ENCODE results near the gene TRAF7. TPM values are rescaled to one million over a fixed set of nuclear protein-coding genes. Genes with fewer than 3 reads are reported as not detected.
"Not testable (repeated sequence)": the region's sequence is repeated elsewhere in the genome, so short reads cannot be mapped to it uniquely, and the experiment has no call there.

Gene TRAF7
- polyA plus RNA-seq, 1 donor = 63.3 TPM

DNA sequence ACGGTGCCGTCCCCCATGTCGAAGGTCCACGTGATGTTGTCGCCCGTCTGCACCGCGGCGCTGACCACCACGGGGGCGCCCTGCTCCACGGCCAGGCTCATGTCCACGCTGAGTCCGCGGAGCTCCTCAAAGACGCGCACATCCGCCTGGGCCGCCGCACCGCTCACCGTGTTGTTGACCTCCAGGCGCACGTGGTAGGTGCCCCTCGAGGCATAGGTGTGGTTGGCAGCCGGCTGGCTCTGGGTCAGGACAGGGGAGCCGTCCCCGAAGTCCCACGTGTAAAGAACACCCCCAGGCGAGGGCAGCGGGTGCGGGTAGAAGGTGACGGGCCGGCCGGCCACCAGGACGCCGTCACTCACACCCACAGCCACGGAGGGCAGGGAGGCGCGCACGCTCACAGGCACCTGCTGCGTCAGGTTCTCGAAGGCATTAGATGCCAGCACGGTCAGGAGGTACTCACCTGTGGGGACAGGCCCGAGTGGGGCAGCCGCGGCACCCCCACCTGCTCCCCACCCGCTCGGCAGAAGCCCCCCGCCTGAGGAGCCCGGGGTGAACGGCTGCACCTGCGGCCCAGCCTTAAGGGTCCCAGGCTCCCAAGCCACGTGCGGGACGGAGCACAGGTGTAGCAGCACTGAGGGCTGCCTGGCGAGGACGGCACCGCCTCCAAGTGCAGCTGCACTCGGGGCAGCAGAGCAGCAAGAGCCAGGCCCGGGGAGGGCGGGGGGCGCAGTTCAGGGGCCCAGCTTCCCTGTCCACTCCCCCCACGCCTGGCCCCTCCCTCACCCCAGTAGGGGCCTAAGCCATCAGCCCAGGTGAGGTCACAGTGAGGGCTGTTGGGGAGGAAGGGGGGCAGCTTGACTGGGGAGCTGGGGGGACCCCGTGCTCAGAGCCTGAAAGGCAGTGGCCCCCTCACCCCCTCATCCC, 43.9 kb upstream of the TRAF7 start:
- WGBS (ENCODE audit: insufficient coverage, low lambda C conversion rate) = no CpG with 5 or more reads among the region's 65 CpGs
- H3K4me3 ChIP-seq (ENCODE audit: low read length); H3K27me3 ChIP-seq (ENCODE audit: control insufficient read depth, insufficient read depth, low read length); H3K27ac ChIP-seq (ENCODE audit: low read length); H3K9me3 ChIP-seq (ENCODE audit: control insufficient read depth, low read depth, low read length); H3K4me1 ChIP-seq (ENCODE audit: control insufficient read depth, insufficient read depth, low read length); DNase-seq: not testable (repeated sequence)
- H3K36me3 ChIP-seq (ENCODE audit: control insufficient read depth, insufficient read depth, low read length) = peaks cover 20% of the 10 kb centered on the region

DNA sequence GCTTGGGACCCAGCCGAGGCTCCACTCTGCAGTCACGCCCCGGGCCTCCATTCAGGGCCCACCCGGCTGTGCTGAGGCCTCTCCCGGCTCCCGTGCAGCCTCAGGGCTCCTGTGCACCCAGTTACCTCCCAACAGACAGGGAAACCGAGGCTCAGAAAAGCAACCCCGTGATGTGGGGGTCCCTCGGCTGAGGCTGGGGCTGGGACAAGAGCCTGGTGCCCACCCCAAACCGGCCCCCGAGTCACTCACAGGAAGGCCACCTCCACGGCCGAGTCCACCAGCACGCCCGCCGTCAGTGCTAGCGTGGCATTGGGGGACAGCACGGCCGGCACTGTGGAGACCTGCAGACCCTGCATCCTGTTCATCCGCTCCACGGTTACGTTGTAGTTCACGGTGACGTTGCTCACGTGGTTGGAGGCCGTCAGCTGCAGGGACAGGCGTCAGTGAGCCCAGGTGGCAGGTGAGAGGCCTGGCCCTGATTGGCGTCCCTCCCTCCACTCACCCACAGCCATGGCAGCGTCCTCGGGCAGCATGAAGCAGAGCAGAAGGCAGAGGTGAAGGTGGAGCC, 43.0 kb upstream of the TRAF7 start:
- no CpG with 5 or more reads among the region's 30 CpGs for WGBS (ENCODE audit: insufficient coverage, low lambda C conversion rate)
- H3K4me1 ChIP-seq (ENCODE audit: control insufficient read depth, insufficient read depth, low read length); H3K4me3 ChIP-seq (ENCODE audit: low read length): not testable (repeated sequence)

DNA sequence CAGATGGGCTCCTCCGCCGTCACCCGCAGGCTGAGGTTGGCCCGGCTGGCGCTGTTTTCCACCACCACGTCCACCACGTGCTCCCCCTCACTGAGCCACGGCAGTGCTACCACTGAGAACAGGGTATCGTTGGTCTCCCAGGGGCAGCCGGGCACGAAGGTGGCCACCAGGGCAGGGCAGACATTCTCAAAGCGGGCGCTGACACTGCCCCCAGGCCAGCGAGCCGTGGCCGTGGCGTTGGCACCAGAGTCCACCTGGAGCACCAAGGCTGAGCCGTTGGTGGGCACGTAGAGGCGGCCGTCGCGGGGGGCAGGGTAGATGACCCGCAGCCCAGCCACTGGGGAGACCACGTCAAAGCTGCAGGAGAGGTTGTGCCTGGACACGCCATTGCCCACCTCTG, 41.4 kb upstream of the TRAF7 start:
- H3K4me3 ChIP-seq (ENCODE audit: low read length); H3K27ac ChIP-seq (ENCODE audit: low read length); H3K9me3 ChIP-seq (ENCODE audit: control insufficient read depth, low read depth, low read length); DNase-seq; H3K4me1 ChIP-seq (ENCODE audit: control insufficient read depth, insufficient read depth, low read length); H3K27me3 ChIP-seq (ENCODE audit: control insufficient read depth, insufficient read depth, low read length): not testable (repeated sequence)
- no CpG with 5 or more reads among the region's 26 CpGs for WGBS (ENCODE audit: insufficient coverage, low lambda C conversion rate)
- peaks cover 14% of the 10 kb centered on the region for H3K36me3 ChIP-seq (ENCODE audit: control insufficient read depth, insufficient read depth, low read length)

More for the DNA sequence above, 43.0 kb upstream of the TRAF7 start:
- not testable (repeated sequence) for H3K27ac ChIP-seq (ENCODE audit: low read length); H3K9me3 ChIP-seq (ENCODE audit: control insufficient read depth, low read depth, low read length); DNase-seq; H3K27me3 ChIP-seq (ENCODE audit: control insufficient read depth, insufficient read depth, low read length)
- peaks cover 20% of the 10 kb centered on the region for H3K36me3 ChIP-seq (ENCODE audit: control insufficient read depth, insufficient read depth, low read length)

DNA sequence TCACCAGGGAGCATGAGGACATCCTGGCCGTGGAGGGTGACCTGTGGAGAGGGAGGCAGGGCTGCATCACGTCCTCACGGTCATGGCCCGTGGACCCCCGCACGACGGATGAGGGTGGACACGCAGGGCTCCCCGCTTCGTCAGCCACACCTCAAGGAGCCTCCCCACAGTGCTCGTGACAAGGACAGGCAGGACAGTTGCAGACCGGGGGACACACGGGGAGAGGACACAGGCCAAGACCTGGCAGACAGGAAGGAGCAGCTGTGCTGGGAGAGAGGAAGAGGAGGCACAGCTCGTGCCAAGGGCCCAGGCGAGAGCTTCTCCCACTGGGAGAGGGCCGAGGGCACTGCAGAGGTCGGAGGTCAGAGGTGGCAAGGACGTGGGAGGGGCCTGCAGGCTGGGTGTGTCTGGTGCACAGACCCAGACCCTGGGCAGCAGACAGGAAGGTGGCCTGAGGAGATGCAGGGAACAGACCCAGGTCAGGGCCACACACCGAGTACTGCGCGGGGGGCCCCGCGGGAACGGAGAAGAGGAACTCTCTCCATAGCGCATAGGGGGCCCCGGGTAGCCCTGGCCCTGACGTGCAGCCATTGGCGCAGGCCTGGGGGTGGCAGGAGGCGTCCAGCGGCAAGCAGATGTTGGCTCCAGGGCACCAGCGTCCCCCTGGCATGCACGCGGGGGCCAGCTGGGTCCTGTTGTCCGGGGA, 40.5 kb upstream of the TRAF7 start:
- not testable (repeated sequence) for DNase-seq; H3K27ac ChIP-seq (ENCODE audit: low read length); H3K9me3 ChIP-seq (ENCODE audit: control insufficient read depth, low read depth, low read length); H3K4me3 ChIP-seq (ENCODE audit: low read length); H3K4me1 ChIP-seq (ENCODE audit: control insufficient read depth, insufficient read depth, low read length); H3K27me3 ChIP-seq (ENCODE audit: control insufficient read depth, insufficient read depth, low read length)
- H3K36me3 ChIP-seq (ENCODE audit: control insufficient read depth, insufficient read depth, low read length) = peaks cover 12% of the 10 kb centered on the region
- WGBS (ENCODE audit: insufficient coverage, low lambda C conversion rate) = no CpG with 5 or more reads among the region's 34 CpGs

DNA sequence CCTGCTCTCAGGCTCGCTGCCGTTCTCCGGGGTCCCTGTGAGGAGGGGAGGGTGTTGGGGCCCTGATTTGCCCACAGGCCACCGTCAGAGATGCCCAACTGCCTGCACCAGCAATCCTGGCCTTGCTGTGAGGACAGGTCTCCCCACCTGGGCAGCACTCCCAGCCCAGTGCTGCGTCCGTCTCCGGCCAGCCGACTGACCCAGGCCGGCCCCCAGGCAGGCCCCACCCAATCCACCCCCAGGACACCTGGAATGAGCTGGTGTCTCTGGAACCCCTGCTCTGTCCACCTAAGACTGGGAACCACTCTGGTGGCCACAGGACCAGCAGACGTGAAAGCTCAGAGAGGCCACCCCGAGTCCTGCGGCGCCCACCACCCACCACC, 40.0 kb upstream of the TRAF7 start:
- peaks cover 12% of the 10 kb centered on the region for H3K36me3 ChIP-seq (ENCODE audit: control insufficient read depth, insufficient read depth, low read length)

DNA sequence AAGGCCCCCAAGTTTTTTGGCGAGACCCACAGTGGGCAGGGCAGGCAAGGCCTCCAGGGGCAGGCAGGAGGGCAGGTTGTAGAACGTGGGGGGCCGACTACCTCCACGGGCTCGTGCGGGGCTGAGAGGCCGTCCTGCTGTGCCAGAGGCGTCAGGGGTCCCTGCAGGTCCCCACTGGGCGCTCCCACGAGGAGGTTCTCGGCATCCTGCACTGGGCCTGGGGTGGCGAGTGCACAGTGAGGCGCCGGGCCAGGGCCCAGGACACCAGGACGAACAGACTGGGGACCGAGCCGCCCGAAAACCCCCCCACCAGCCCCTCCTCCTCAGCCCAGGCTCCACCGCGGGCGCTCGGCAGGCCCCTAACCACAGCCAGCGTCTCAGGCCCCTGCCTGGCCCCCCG, 39.2 kb upstream of the TRAF7 start:
- H3K4me3 ChIP-seq (ENCODE audit: low read length); H3K9me3 ChIP-seq (ENCODE audit: control insufficient read depth, low read depth, low read length); H3K27me3 ChIP-seq (ENCODE audit: control insufficient read depth, insufficient read depth, low read length); DNase-seq; H3K27ac ChIP-seq (ENCODE audit: low read length); H3K36me3 ChIP-seq (ENCODE audit: control insufficient read depth, insufficient read depth, low read length); H3K4me1 ChIP-seq (ENCODE audit: control insufficient read depth, insufficient read depth, low read length): not testable (repeated sequence)
- no CpG with 5 or more reads among the region's 24 CpGs for WGBS (ENCODE audit: insufficient coverage, low lambda C conversion rate)

More for the DNA sequence above, 40.0 kb upstream of the TRAF7 start:
- no CpG with 5 or more reads among the region's 13 CpGs for WGBS (ENCODE audit: insufficient coverage, low lambda C conversion rate)
- DNase-seq = no peak
- Histone ChIP-seq H3K27me3 (ENCODE audit: control insufficient read depth, insufficient read depth, low read length) (no peaks in the 10 kb centered on the region), H3K9me3 (ENCODE audit: control insufficient read depth, low read depth, low read length) (no peaks in the 10 kb centered on the region), H3K27ac (ENCODE audit: low read length) (no peak overlapping the region), H3K4me3 (ENCODE audit: low read length) (no peak overlapping the region), H3K4me1 (ENCODE audit: control insufficient read depth, insufficient read depth, low read length) (no peaks in the 10 kb centered on the region)

DNA sequence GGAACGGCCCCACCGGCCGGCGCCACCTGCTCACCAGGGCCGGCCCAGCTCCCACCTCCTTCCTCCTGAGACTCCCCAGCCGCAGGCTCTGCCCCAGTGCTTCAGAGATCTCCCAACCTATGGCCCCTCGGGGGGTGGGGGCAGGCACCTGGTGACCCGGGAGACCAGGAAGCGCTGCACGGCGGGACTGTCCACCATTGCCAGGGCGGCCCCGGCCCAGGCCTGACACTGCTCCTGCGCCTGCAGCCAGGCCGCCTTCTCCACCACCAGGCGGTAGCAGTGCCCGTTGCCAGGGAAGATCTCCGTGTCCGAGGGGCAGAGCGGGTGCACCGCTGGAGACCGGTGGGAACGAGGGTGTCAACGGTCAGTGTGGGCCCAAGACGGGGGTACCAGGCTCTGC, 38.2 kb upstream of the TRAF7 start:
- H3K4me1 ChIP-seq (ENCODE audit: control insufficient read depth, insufficient read depth, low read length); H3K27me3 ChIP-seq (ENCODE audit: control insufficient read depth, insufficient read depth, low read length); H3K27ac ChIP-seq (ENCODE audit: low read length); DNase-seq; H3K4me3 ChIP-seq (ENCODE audit: low read length); H3K9me3 ChIP-seq (ENCODE audit: control insufficient read depth, low read depth, low read length); H3K36me3 ChIP-seq (ENCODE audit: control insufficient read depth, insufficient read depth, low read length): not testable (repeated sequence)
- no CpG with 5 or more reads among the region's 25 CpGs for WGBS (ENCODE audit: insufficient coverage, low lambda C conversion rate)

DNA sequence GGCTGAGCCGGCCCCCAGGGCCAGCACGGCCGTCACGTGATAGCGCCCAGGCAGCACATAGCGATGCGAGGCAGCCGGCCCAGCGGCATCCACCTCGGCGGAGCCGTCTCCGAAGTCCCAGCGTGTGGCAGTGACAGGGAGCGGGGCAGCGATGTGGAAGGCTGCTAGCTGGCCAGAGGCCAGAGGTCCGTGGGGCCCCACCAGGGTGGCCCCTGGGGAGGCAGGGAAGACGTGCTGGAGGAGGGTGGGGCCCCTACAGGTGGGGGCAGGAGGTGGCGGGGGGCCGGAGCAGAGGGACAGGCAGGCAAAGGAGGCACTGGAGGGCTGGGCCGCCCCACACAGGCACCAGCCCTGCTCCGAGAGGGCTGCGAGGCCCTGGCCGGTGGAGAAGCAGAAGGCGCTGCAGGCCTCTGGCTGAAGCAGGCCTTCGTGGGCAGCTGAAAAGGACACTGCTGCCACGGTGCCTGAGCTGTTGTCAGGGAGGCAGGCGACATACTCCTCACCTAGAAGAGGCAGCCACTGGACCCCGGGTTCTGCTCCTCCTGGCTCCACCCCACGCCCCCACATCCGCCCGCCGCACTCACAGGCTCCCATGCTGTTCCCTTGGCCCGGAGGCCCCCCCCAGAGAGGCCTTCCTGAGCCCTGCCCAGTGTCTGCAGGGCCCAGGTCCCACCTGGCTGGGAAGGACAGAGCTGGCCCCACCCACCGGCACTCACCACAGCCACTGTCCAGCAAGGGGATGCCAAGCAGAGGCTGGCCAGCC, 37.4 kb upstream of the TRAF7 start:
- H3K4me1 ChIP-seq (ENCODE audit: control insufficient read depth, insufficient read depth, low read length); H3K9me3 ChIP-seq (ENCODE audit: control insufficient read depth, low read depth, low read length); DNase-seq; H3K27ac ChIP-seq (ENCODE audit: low read length); H3K27me3 ChIP-seq (ENCODE audit: control insufficient read depth, insufficient read depth, low read length); H3K36me3 ChIP-seq (ENCODE audit: control insufficient read depth, insufficient read depth, low read length); H3K4me3 ChIP-seq (ENCODE audit: low read length): not testable (repeated sequence)
- no CpG with 5 or more reads among the region's 35 CpGs for WGBS (ENCODE audit: insufficient coverage, low lambda C conversion rate)

DNA sequence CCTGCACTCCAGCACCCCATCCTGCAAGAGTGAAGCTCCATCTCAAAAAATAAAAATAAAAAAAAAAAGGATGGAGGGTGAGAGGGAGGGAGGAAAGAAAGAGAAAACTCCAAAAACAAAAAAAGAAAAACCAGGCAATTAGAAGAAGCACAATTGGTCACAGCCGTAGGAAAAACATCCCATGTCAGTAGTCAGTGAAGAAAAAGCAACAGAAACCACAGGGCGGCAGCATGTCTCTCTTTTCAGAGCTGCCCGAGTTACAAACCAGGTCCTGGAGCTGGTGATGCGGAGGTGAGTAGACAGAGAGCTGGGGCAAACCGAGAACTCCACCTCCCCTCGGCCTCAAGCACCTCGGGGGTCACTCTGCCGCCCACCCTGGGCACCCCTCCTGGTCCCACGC, 34.3 kb upstream of the TRAF7 start:
- H3K36me3 ChIP-seq (ENCODE audit: control insufficient read depth, insufficient read depth, low read length); DNase-seq; H3K9me3 ChIP-seq (ENCODE audit: control insufficient read depth, low read depth, low read length); H3K27ac ChIP-seq (ENCODE audit: low read length); H3K4me3 ChIP-seq (ENCODE audit: low read length); H3K27me3 ChIP-seq (ENCODE audit: control insufficient read depth, insufficient read depth, low read length): not testable (repeated sequence)
- H3K4me1 ChIP-seq (ENCODE audit: control insufficient read depth, insufficient read depth, low read length) = peaks cover 25% of the 10 kb centered on the region
- WGBS (ENCODE audit: insufficient coverage, low lambda C conversion rate) = no CpG with 5 or more reads among the region's 9 CpGs

DNA sequence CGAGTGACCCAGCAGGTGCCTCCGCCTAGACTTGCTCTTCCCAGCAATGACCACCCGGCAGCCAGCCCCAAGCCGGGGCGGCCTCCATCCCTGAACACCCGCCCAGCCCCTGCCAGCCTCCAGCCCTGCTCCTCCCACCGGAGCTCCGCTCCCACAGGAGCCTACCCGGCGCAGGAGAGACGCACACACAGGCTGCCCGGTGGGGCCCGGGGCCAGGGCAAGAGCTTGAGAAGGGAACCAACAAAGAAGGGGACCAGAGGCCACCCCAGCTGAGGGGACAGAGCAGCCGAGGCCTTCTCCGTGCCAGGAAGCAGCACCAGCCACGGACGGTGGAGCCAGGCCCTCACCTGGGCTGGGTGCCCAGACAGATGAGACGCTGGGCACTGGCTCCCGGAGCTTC, 33.7 kb upstream of the TRAF7 start:
- Histone ChIP-seq H3K27me3 (ENCODE audit: control insufficient read depth, insufficient read depth, low read length) (no peaks in the 10 kb centered on the region), H3K27ac (ENCODE audit: low read length) (no peak overlapping the region), H3K4me1 (ENCODE audit: control insufficient read depth, insufficient read depth, low read length) (peaks cover 28% of the 10 kb centered on the region), H3K36me3 (ENCODE audit: control insufficient read depth, insufficient read depth, low read length) (peaks cover 2% of the 10 kb centered on the region), H3K9me3 (ENCODE audit: control insufficient read depth, low read depth, low read length) (no peaks in the 10 kb centered on the region), H3K4me3 (ENCODE audit: low read length) (no peak overlapping the region)
- no peak for DNase-seq
- WGBS (ENCODE audit: insufficient coverage, low lambda C conversion rate) = 90% methylated on average over 2 of the region's 19 CpGs

All from large intestine (tissue), 3 donors.